GM18873 (cell line): ENCODE measurements around the gene ATP10D.
"Not testable (repeated sequence)": the region's sequence is repeated elsewhere in the genome, so short reads cannot be mapped to it uniquely, and the experiment has no call there.

Source experiments
- ATAC-seq: cut with Tn5 transposase; IDR thresholded peaks from one replicate; pipeline ENCODE4 v1.9.1; 2021; ENCODE audit warnings: mild to moderate bottlenecking, moderate library complexity, moderate number of reproducible peaks; ENCODE audit not compliant: unreplicated experiment, low FRiP score

Gene ATP10D

GRCh38 chr4:47486231-47486673 is 1.2 kb downstream of the ATP10D start:
- ATAC-seq, result no peak

DNA sequence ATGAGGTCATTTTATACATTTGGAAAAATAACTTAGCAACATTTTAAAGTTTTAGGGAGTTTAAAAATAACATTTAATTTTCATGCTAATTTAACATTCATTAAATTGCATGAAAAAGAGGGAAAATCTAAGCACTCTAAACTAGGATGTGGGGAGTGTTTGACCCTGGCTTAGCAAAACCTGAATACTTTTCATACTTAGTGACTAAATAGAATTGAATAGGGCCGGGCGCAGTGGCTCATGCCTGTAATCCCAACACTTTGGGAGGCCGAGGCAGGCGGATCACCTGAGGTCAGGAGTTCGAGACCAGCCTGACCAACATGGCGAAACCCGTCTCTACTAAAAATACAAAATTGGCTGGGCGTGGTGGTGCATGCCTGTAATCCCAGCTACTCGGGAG is 1.7 kb downstream of the ATP10D start:
- not testable (repeated sequence) for ATAC-seq

DNA sequence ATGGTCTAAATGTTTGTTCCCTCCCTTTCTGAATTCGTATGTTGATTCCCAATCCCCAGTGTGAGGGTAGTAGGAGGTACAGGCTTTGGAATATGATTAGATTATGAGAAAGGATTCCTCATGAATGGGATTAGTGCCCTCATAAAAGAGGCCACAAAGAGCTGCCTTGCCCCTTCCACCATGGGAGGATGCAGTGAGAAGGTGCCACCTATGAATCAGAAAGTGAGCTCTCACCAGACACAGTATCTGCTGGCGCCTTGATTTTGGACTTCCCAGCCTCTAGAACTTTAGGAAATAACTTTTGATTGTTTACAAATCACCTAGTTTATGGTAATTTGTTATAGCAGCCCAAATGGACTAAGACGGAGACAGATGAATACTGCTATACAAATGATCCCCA is 3.6 kb downstream of the ATP10D start:
- ATAC-seq, result no peak

GRCh38 chr4:47490550-47490949 is 5.5 kb downstream of the ATP10D start:
- peak; percentile 78 for ATAC-seq

GRCh38 chr4:47493238-47494123 is 8.4 kb downstream of the ATP10D start:
- ATAC-seq, result no peak

GRCh38 chr4:47494124-47494430 is 9.0 kb downstream of the ATP10D start:
- ATAC-seq, result no peak

DNA sequence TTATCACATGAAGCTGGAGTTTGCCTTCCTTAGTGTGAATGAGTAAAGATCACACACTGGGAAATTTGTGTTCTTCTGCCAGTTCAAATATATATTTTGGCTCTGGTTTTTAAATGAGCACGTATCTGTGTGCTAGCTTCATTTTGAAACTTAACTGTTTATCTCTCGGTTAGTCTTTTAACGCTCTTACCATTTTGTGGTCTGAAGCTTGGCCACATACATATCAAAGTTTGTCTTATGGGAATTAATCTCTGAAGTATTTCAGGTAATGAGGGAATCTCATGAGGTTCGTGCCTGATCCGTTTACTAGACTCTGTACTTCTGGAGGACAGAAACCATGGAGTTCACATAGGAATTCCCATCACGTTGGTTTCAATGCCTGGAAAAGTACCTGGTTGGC is 13.8 kb downstream of the ATP10D start:
- ATAC-seq, result no peak

- ATAC-seq, result no peak
These were observed 14.6 kb downstream of the ATP10D start for GRCh38 chr4:47499700-47500099.

DNA sequence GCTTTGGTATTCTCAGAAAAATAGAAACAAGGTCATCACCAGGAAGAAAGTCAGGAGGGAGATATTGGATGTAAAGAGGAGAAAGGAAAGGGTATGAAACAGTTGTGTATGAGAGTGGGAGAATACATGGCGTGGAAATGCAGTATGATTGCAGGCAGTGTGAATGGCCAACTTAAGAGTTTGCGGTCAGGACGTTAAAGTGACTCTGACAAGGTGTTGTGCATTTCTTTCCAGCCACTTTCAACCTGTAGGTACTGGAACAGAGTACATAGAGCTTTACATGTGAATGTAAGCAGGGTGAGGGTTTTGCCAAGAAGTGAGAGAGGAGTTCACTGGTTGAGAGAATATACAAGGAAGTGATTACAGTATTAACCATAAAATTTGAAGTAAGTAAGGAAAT is 15.7 kb downstream of the ATP10D start:
- ATAC-seq, result no peak

DNA sequence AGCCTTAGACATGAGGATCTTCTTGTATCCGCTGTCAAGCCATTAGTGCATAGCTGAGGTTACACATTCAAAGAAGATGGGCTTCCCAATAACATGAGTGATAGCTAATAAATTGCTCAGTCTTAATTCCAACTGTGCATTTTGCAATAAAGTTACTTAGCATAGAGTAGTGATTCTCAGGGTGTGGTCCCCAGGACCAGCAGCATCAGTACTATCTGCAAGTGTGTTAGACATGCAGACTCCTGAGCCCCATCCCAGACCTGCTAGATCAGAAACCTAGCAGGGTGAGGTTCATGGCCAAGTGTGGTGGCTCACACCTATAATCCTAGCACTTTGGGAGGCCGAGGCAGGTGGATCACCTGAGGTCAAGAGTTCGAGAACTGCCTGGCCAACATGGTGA is 20.1 kb downstream of the ATP10D start:
- ATAC-seq, result no peak

DNA sequence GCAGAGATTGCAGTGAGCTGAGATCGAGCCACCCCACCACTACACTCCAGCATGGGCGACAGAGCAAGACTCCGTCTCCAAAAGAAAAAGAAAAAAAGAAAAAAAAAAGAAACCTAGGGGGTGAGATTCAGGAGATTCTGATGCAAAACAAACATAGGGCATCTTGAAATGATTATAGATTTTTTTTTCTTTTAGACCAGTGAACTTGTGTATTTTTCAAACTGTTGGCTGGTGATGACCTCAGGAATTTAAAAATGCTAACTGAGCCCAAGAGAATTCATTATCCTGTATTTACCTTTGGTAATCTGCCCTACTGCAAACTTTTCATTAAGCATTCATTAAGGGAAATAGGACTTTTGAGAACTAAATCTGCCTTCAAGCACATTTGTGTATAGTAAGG is 20.6 kb downstream of the ATP10D start:
- no peak for ATAC-seq

DNA sequence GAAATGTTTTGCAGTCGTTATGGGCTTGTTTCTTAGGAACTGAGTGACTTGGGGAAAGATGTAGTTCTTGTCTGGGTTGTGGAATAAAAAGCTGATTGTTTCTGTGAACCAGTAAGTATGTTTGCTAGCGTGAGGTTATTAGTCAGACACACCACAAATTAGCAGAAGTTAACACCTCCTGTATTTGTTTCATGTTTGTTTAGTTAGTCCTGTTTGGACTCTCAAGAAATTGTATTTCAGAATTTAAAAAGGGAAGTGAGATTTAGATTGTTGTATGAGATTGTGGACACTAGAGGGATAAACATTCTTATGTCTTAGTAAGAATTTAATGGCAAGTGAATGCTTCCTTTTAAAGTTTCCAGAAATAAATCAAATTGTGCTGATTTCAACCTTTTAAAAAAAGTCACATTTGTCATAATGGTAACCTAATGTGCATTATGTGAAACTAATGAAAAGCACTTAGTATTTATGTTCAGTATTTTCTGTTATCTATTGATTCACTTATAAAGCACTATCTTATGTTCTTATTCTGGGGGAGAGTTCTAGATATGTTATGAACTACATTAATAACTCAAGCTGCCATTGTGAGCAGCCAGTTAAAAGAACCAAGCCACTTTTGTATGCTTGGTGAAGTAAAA is 25.6 kb downstream of the ATP10D start:
- peak; percentile 96 for ATAC-seq

DNA sequence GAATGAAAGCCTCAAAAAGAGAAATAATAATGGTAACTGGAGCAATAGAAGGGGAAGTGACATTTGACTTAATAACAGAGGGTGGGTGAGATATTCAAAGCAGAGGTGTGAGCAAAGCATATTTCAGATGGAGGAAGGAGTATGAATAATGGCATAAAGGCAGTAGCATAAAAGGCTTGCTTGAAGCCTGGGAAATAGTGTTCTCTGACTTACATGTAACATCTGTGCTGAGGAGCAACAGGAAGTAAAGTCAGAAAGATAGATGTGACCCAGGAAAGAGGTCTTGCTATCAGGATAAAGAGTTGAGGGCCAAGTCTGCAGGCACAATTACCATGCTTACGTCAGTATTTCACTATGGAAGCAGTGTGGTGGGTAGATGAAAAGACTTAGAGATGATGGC is 28.4 kb downstream of the ATP10D start:
- ATAC-seq, result no peak

- ATAC-seq, result peak; percentile 100
These were observed 34.3 kb downstream of the ATP10D start for GRCh38 chr4:47519239-47519883.

GRCh38 chr4:47525154-47525819 is 40.2 kb downstream of the ATP10D start:
- no peak for ATAC-seq

GRCh38 chr4:47526281-47526680 is 41.2 kb downstream of the ATP10D start:
- ATAC-seq, result no peak

- not testable (repeated sequence) for ATAC-seq
These were observed 43.6 kb downstream of the ATP10D start for GRCh38 chr4:47528646-47529045.

DNA sequence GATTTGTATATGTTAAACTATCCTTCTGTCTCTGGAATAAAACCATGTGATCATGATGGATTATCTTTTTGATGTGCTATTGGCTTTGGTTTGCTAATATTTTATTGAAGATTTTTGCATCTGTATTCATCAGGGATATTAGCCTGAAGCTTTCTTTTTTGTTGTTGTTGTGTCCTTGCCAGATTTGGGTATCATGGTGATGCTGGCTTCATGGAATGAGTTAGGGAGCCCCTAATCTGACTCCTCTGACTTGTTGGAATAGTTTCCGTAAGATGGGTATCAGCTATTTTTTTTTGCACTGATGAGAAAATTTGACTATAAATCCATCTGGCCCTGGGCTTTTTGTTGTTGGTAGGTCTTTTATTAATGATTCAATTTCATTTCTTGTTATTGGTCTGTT is 45.7 kb downstream of the ATP10D start:
- no peak for ATAC-seq

- peak; percentile 100 for ATAC-seq
These were observed 46.3 kb downstream of the ATP10D start for GRCh38 chr4:47531241-47531953.

GRCh38 chr4:47531954-47532321 is 46.9 kb downstream of the ATP10D start:
- ATAC-seq, result no peak
